Measurements from ENCODE around the gene SPINT2. TPM values are rescaled to one million over a fixed set of nuclear protein-coding genes. Genes with fewer than 3 reads are reported as not detected.
A peak's percentile ranks its signal among the peaks of the same experiment; 100 is the strongest.
"Not testable (repeated sequence)": the region's sequence is repeated elsewhere in the genome, so short reads cannot be mapped to it uniquely, and the experiment has no call there.

Gene SPINT2
- total RNA-seq, 1 experiment from 2014 or later, result 0.21 TPM

- no peak for DNase-seq (ENCODE audit: low read depth)
Observed at GRCh38 chr19:38318660-38319059, 54.3 kb downstream of the SPINT2 start.

DNA sequence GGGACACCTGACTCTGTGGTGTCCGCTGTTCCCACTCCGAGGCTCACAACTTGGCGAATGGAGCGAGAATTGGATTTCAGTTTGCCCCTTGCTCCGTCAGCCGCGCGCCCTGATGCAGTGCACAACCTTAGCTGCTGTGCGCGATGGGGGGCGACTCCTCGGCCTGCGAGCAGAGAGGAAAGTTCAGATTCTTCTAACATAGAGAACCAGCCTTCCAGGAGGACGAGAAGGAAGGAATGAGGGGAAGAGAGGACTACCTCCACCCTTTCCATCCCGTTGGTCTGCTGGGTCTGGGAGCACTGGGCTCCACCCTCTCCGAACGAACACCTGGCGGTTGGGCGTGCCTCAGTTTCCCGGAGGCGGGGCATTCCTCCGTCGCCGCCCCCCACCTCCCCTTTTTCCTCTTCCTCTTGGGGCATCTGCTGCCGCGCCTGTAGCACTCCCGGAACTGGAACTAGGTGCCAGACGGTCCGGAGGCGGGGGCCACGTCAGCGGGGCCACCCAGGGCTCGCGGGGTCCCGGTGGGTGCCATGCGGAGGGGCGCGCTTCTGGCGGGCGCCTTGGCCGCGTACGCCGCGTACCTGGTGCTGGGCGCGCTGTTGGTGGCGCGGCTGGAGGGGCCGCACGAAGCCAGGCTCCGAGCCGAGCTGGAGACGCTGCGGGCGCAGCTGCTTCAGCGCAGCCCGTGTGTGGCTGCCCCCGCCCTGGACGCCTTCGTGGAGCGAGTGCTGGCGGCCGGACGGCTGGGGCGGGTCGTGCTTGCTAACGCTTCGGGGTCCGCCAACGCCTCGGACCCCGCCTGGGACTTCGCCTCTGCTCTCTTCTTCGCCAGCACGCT lies 55.3 kb downstream of the SPINT2 start, which contains the start of gene KCNK6:
TSS of gene KCNK6 (plus strand) at position 425 of the 838 bp plus-strand sequence. CDS start at position 531, 106 bp downstream.
- no peak for DNase-seq (ENCODE audit: low read depth)

DNA sequence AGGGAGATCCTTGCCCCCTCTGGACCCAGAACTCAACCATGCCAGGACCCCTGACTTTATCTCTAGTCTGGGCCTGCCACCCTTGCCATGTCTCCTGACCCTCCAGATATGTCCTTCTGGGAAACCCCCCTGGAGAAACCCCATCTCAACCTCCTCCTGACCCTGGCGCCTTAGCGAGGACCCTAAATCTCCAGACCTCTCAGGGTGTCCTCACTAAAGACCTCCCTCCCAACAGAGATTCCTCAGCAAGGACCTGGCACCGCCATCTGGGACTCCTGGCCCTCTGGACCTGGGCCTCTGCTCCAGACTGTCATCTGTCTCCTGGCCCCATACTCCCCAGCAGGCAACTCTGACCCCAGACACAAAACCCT lies 56.6 kb downstream of the SPINT2 start:
- DNase-seq (ENCODE audit: low read depth), result no peak

- no peak for DNase-seq (ENCODE audit: low read depth)
Observed at GRCh38 chr19:38321646-38322196, 57.3 kb downstream of the SPINT2 start.

- no peak for DNase-seq (ENCODE audit: low read depth)
Observed at GRCh38 chr19:38323291-38323690, 58.9 kb downstream of the SPINT2 start.

GRCh38 chr19:38324431-38324830 lies 60.1 kb downstream of the SPINT2 start:
- no peak for DNase-seq (ENCODE audit: low read depth)

GRCh38 chr19:38326591-38326990 lies 62.2 kb downstream of the SPINT2 start:
- no peak for DNase-seq (ENCODE audit: low read depth)

DNA sequence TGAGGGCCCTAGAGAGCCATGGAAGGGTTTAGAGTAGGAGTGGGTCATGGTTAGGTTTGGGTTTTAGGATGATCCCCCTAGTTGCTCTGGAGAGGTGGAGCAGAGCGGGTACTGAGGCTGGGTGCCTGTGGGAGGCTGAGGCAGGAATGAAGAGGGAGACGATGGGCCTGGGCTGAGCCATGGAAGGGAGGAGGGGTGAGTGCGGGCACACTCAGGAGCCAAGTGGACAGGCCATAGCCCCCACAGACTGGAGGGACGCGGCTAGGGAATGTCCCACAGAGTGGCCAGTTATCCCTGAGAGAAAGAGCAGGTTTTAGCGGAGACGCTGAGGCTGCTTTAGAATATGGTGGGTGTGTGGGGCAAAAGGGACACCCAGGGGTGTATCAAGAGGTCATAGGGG lies 65.3 kb downstream of the SPINT2 start:
- DNase-seq (ENCODE audit: low read depth), result no peak

DNA sequence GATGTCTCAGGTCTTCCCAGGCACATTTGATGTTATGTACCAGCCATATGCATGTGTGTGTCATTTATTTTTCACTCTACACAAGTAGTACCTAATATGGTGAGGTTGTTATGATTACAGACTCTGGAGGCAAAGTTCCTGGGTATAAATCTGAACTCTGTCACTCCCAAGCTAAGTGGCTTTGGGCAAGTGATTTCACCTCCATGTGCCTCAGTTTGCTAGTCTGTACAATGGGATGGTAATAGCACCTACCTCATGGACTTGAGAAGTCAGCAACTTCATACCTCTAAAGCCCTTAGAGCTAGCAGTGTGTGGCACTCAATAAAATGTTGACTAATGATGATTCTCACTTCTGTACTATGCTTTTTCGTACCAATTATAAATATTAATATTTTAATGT lies 67.4 kb downstream of the SPINT2 start:
- DNase-seq (ENCODE audit: low read depth), result no peak

GRCh38 chr19:38333245-38333644 lies 68.9 kb downstream of the SPINT2 start:
- no peak for DNase-seq (ENCODE audit: low read depth)

DNA sequence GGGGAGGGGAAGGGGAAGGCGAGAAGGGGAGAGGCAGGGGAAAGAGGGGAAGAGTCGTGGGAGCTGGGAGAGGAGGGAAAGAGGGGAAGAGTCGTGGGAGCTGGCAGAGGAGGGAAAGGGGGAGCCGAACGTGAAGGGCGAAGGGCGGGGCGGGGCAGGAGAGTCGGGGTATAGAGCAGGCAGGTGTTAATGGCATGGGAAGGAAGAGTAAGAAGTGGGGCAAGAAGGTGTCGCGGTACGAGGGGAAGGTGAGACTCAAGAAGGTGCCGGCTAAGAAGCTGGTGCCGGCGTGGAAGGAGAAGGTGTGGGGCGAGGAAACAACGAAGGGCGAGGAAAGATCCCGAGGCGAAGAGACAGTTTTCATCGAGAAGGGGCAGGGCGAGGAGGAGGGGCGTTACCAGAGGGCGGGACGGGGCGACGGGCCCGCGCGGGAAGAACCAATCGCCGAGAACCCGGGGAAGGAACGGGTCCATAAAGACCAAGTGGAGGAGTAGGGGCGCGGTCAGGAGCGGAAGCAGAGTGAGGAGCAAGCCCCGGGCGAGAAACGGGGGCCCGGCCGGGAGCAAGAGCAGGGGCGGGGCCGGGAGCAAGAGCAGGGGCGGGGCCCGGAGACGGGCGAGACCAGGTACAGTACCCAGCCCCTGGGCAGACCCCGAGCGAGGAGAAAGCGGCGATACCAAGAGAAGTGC lies 71.7 kb downstream of the SPINT2 start:
- DNase-seq (ENCODE audit: low read depth), result peak; percentile 93

- DNase-seq (ENCODE audit: low read depth), result peak; percentile 84
Observed at GRCh38 chr19:38336638-38337359, 72.4 kb downstream of the SPINT2 start.

DNA sequence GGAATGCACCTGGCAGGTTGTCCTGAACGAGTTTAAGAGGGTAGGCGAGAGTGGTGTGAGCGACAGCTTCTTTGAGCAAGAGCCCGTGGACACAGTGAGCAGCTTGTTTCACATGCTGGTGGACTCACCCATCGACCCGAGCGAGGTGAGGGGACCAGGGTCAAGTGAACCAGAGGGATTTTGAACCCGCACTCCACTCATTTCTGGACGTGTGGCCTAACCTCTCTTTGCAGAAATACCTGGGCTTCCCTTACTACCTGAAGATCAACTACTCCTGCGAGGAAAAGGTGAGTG lies 72.9 kb downstream of the SPINT2 start:
- no peak for DNase-seq (ENCODE audit: low read depth)

DNA sequence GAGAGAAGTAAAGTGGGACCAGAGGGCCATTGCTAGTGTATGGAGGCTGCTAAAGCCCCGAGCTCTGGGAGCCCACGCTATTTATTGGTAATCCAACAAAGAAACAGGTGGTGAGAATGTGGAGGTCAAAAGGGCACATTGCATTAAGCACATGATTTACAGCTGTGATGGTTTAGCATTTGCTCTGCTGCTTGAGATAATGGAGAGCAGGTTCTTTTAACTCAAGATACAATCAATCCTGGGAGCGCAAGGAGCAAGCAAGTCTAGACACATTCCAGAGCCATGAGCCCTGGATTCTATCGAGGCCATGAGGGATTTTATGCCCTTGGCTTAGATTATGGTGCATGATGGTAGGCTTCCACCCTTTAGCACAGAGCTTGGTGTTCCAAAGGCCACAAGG lies 74.6 kb downstream of the SPINT2 start:
- DNase-seq (ENCODE audit: low read depth), result not testable (repeated sequence)

DNA sequence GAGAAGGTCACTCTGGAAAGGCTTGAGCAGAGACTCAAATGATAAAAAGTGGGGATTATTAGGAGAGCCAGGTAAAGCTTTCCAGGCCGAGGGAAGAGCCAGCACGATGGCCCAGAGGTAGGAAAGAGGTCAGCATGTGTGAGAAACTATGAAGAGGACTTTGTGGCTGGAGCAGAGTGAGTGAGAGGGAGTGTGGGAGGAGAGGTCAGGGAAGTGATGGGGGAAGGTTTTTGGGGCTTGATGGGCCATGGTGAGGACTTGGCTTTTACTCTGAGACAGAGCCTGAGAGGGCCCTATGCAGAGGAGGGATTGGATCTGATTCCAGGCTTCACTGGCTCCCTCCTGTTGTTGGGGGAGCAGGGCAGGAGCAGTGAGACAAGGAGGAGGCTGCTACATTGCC lies 76.6 kb downstream of the SPINT2 start:
- DNase-seq (ENCODE audit: low read depth), result no peak

Small RNA genes within 50 kb of the gene (small RNA-seq; reads per million reads assigned to genes)
- not detected for gene RF00019

Other genes with a start within 250 kb of the SPINT2 start
- 9.1 and 9.5 TPM in 2 replicates for gene DPF1, start 40.4 kb upstream of the SPINT2 start, total RNA-seq (2014; rRNA removed; shearing (Covaris generic))
- not detected in 2 replicates for gene PPP1R14A, start 8.2 kb upstream of the SPINT2 start, total RNA-seq (2014; rRNA removed; shearing (Covaris generic))
- gene C19orf33, start 39.7 kb downstream of the SPINT2 start, total RNA-seq (2014; rRNA removed; shearing (Covaris generic)), result 51.9 and 85.9 TPM in 2 replicates
- 120 and 122 TPM in 2 replicates for gene YIF1B, start 51.4 kb downstream of the SPINT2 start, total RNA-seq (2014; rRNA removed; shearing (Covaris generic))
- gene KCNK6, start 55.3 kb downstream of the SPINT2 start, total RNA-seq (2014; rRNA removed; shearing (Covaris generic)), result 0.94 and 1.9 TPM in 2 replicates
- gene CATSPERG, start 71.3 kb downstream of the SPINT2 start, total RNA-seq (2014; rRNA removed; shearing (Covaris generic)), result 0.55 and 0.73 TPM in 2 replicates
- 410 and 485 TPM in 2 replicates for gene PSMD8, start 110.0 kb downstream of the SPINT2 start, total RNA-seq (2014; rRNA removed; shearing (Covaris generic))
- 0.60 and 1.0 TPM in 2 replicates for gene GGN, start 123.5 kb downstream of the SPINT2 start, total RNA-seq (2014; rRNA removed; shearing (Covaris generic))
- gene SPRED3, start 124.1 kb downstream of the SPINT2 start, total RNA-seq (2014; rRNA removed; shearing (Covaris generic)), result 6.6 and 11.0 TPM in 2 replicates
- gene FAM98C, start 138.5 kb downstream of the SPINT2 start, total RNA-seq (2014; rRNA removed; shearing (Covaris generic)), result 14.3 and 16.2 TPM in 2 replicates
- not detected in 2 replicates for gene RASGRP4, start 161.6 kb downstream of the SPINT2 start, total RNA-seq (2014; rRNA removed; shearing (Covaris generic))
- not detected in 2 replicates for gene RYR1, start 169.1 kb downstream of the SPINT2 start, total RNA-seq (2014; rRNA removed; shearing (Covaris generic))